Measurements from ENCODE around the gene NAB1. TPM values are rescaled to one million over a fixed set of nuclear protein-coding genes. Genes with fewer than 3 reads are reported as not detected.

Gene NAB1
- total RNA-seq, 1 experiment from 2014 or later, result 36.9 TPM

DNA sequence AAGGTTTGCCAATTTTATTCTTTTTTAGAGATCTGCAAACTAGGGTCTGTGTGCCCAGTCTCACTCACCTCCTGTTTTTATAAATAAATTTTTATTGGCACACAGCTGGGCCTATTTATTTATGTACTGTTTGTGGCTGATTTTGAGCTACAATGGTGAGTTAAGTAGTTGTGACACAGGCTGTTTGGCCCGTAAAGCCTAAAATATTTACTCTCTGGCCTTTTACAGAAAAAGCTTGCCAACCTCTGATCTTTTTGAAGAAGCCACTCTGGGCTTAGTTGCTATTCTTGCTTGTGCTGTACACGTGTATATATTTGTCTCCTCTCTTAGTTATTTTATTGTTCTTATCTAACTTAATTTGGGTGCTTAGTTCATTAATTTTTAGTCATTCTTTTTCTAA, 14.5 kb downstream of the NAB1 start:
- Histone ChIP-seq H2BK20ac (ENCODE audit: low read depth, low read length, poor library complexity, severe bottlenecking) (no peak overlapping the region), H4K8ac (replicated peaks; ENCODE audit: insufficient read length, low read depth, low read length) (no peak overlapping the region), H2BK120ac (ENCODE audit: low read depth, low read length, poor library complexity, severe bottlenecking) (no peak overlapping the region), H2BK15ac (ENCODE audit: low read depth, low read length) (no peak overlapping the region), H3K27me3 (ENCODE audit: insufficient read depth, low read length) (no peaks in the 10 kb centered on the region), H4K5ac (ENCODE audit: insufficient read length, low read depth, low read length) (no peak overlapping the region), H3K79me1 (ENCODE audit: insufficient read depth, low read depth, low read length, poor library complexity, severe bottlenecking) (peaks cover 3% of the 10 kb centered on the region), H3K18ac (ENCODE audit: insufficient read length, low read depth, low read length) (no peak overlapping the region), H3K9me3 (ENCODE audit: control insufficient read depth, low read depth, low read length) (no peaks in the 10 kb centered on the region), H2BK5ac (ENCODE audit: insufficient read length, low read length) (no peak overlapping the region), H3K23ac (ENCODE audit: insufficient read length, low read depth, low read length) (no peak overlapping the region), H3K4ac (ENCODE audit: low read depth, low read length) (no peak overlapping the region), H3K27ac (ENCODE audit: insufficient read length, low read depth, low read length) (no peak overlapping the region), H3K4me1 (ENCODE audit: insufficient read depth, low read length) (no peaks in the 10 kb centered on the region; the same call in 1 of the 2 replicates), H3K56ac (ENCODE audit: insufficient read length, low read depth, low read length) (no peak overlapping the region), H4K91ac (ENCODE audit: insufficient read length, low read depth, low read length) (no peak overlapping the region), H2BK12ac (ENCODE audit: insufficient read length, low read depth, low read length) (no peak overlapping the region), H3K23me2 (ENCODE audit: insufficient read length, low read depth, low read length, poor library complexity, severe bottlenecking) (no peaks in the 10 kb centered on the region), H3K14ac (ENCODE audit: insufficient read depth, low read length) (no peak overlapping the region), H3K9ac (ENCODE audit: extremely low read depth, insufficient read length, low read length) (no peak overlapping the region), H3K79me2 (ENCODE audit: insufficient read depth, low read length) (peaks cover 3% of the 10 kb centered on the region; the same call in 1 of the 2 replicates), H4K20me1 (ENCODE audit: control insufficient read depth, insufficient read depth, insufficient read length) (no peaks in the 10 kb centered on the region), H2AFZ (ENCODE audit: low read length) (no peak overlapping the region), H3K4me2 (ENCODE audit: insufficient read depth, insufficient read length, low read length) (no peak overlapping the region), H2AK5ac (ENCODE audit: insufficient read length, low read length) (no peak overlapping the region), H3T11ph (ENCODE audit: low read length) (no peak overlapping the region)
- Mint-ChIP-seq H3K4me1 (peaks cover 0 to 3% of the 10 kb centered on the region in 2 experiments; a peak in 1 of 4 replicates), H3K4me3 (no peak overlapping the region), H3K27ac (no peak overlapping the region), H3K27me3 (ENCODE audit: low read depth) (no peaks in the 10 kb centered on the region), H3K9me3 (peaks cover 3 to 8% of the 10 kb centered on the region in 2 experiments), H3K36me3 (ENCODE audit: insufficient read depth in 1 of 3, low read depth in 3 of 3) (peaks cover 6 to 25% (median 23%) of the 10 kb centered on the region in 3 experiments)
- no peak for DNase-seq
- TF ChIP-seq, protein P1, sequence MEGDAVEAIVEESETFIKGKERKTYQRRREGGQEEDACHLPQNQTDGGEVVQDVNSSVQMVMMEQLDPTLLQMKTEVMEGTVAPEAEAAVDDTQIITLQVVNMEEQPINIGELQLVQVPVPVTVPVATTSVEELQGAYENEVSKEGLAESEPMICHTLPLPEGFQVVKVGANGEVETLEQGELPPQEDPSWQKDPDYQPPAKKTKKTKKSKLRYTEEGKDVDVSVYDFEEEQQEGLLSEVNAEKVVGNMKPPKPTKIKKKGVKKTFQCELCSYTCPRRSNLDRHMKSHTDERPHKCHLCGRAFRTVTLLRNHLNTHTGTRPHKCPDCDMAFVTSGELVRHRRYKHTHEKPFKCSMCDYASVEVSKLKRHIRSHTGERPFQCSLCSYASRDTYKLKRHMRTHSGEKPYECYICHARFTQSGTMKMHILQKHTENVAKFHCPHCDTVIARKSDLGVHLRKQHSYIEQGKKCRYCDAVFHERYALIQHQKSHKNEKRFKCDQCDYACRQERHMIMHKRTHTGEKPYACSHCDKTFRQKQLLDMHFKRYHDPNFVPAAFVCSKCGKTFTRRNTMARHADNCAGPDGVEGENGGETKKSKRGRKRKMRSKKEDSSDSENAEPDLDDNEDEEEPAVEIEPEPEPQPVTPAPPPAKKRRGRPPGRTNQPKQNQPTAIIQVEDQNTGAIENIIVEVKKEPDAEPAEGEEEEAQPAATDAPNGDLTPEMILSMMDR (conservative IDR thresholded peaks at IDR 0.05), result no peak
- no CpG with 5 or more reads among the region's 2 CpGs for whole genome bisulfite sequencing (ENCODE audit: extremely low coverage, insufficient read length, low lambda C conversion rate)
